GM19193 (cell line): ENCODE results near the gene ATCAY.

Experiments
- POLR2A ChIP-seq: IDR thresholded peaks from 4 replicates; pipeline ENCODE4 v1.6.1; 2011; ENCODE audit not compliant: insufficient read depth, insufficient read length; ENCODE audit errors: extremely low read depth

The ATCAY gene

GRCh38 chr19:3970808-3971598 lies 90.5 kb downstream of the ATCAY start, which contains the start of gene DAPK3:
DAPK3 (minus strand) TSS chr19:3971099; CDS start chr19:3969735, 1,364 bp downstream.
- peak; percentile 73 for TF ChIP-seq POLR2A

GRCh38 chr19:3975144-3975543 lies 94.7 kb downstream of the ATCAY start:
- TF ChIP-seq POLR2A: no peak

GRCh38 chr19:3975637-3976087 lies 95.2 kb downstream of the ATCAY start:
- peak; percentile 21 for TF ChIP-seq POLR2A

- no peak for TF ChIP-seq POLR2A
Measured at GRCh38 chr19:3976495-3977241, 96.2 kb downstream of the ATCAY start.
